ENCODE measurements around the gene ADAMTS7.
"Not testable (repeated sequence)": the region's sequence is repeated elsewhere in the genome, so short reads cannot be mapped to it uniquely, and the experiment has no call there.

The ADAMTS7 gene

GRCh38 chr15:78726870-78727551 is 84.3 kb downstream of the ADAMTS7 start:
- ATAC-seq (replicated peaks; ENCODE audit: extremely low read depth, poor library complexity, severe bottlenecking) (no peak), DNase-seq (ENCODE audit: low spot score in 2 of 2) (no peak)
- H3K27ac Mint-ChIP-seq (ENCODE audit: low read depth), result no peak overlapping the region

DNA sequence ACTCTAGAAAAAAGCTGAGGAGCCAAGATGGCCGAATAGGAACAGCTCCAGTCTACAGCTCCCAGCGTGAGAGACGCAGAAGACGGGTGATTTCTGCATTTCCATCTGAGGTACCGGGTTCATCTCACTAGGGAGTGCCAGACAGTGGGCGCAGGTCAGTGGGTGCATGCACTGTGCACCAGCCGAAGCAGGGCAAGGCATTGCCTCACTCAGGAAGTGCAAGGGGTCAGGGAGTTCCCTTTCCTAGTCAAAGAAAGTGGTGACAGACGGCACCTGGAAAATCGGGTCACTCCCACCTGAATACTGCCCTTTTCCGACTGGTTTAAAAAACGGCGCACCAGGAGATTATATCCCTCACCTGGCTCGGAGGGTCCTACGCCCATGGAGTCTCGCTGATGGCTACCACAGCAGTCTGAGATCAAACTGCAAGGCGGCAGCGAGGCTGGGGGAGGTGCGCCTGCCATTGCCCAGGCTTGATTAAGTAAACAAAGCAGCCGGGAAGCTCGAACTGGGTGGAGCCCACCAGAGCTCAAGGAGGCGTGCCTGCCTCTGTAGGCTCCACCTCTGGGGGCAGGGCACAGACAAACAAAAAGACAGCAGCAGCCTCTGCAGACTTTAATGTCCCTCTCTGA is 91.3 kb downstream of the ADAMTS7 start:
- H3K27ac Mint-ChIP-seq (ENCODE audit: low read depth); H3K9me3 Mint-ChIP-seq; H3K4me1 Mint-ChIP-seq; ATAC-seq (replicated peaks; ENCODE audit: extremely low read depth, poor library complexity, severe bottlenecking); H3K4me3 Mint-ChIP-seq; DNase-seq (ENCODE audit: low spot score in 2 of 2); H3K36me3 Mint-ChIP-seq (ENCODE audit: insufficient read depth): not testable (repeated sequence)
- H3K27me3 Mint-ChIP-seq, result peaks cover 37% of the 10 kb centered on the region

More at GRCh38 chr15:78726870-78727551, 84.3 kb downstream of the ADAMTS7 start:
- no peak overlapping the region for H3K4me3 Mint-ChIP-seq
- no peaks in the 10 kb centered on the region for H3K9me3 Mint-ChIP-seq
- peaks cover 17% of the 10 kb centered on the region for H3K27me3 Mint-ChIP-seq
- H3K36me3 Mint-ChIP-seq (ENCODE audit: insufficient read depth), result no peaks in the 10 kb centered on the region
- no peaks in the 10 kb centered on the region for H3K4me1 Mint-ChIP-seq

GRCh38 chr15:78718837-78719236 is 92.4 kb downstream of the ADAMTS7 start:
- DNase-seq (ENCODE audit: low spot score in 2 of 2) (no peak), ATAC-seq (replicated peaks; ENCODE audit: extremely low read depth, poor library complexity, severe bottlenecking) (no peak)
- H3K27ac Mint-ChIP-seq (ENCODE audit: low read depth), result no peak overlapping the region
- H3K4me3 Mint-ChIP-seq, result no peak overlapping the region
- peaks cover 44% of the 10 kb centered on the region for H3K27me3 Mint-ChIP-seq
- H3K9me3 Mint-ChIP-seq, result peaks cover 5% of the 10 kb centered on the region
- no peaks in the 10 kb centered on the region for H3K4me1 Mint-ChIP-seq
- no peaks in the 10 kb centered on the region for H3K36me3 Mint-ChIP-seq (ENCODE audit: insufficient read depth)

- peaks cover 5% of the 10 kb centered on the region for H3K9me3 Mint-ChIP-seq
- no peak overlapping the region for H3K4me3 Mint-ChIP-seq
- DNase-seq (ENCODE audit: low spot score in 2 of 2) (no peak), ATAC-seq (replicated peaks; ENCODE audit: extremely low read depth, poor library complexity, severe bottlenecking) (no peak)
- H3K36me3 Mint-ChIP-seq (ENCODE audit: insufficient read depth), result no peaks in the 10 kb centered on the region
- H3K27ac Mint-ChIP-seq (ENCODE audit: low read depth), result no peak overlapping the region
- no peaks in the 10 kb centered on the region for H3K4me1 Mint-ChIP-seq
- peaks cover 46% of the 10 kb centered on the region for H3K27me3 Mint-ChIP-seq
These were observed 93.2 kb downstream of the ADAMTS7 start for GRCh38 chr15:78717956-78718656.

DNA sequence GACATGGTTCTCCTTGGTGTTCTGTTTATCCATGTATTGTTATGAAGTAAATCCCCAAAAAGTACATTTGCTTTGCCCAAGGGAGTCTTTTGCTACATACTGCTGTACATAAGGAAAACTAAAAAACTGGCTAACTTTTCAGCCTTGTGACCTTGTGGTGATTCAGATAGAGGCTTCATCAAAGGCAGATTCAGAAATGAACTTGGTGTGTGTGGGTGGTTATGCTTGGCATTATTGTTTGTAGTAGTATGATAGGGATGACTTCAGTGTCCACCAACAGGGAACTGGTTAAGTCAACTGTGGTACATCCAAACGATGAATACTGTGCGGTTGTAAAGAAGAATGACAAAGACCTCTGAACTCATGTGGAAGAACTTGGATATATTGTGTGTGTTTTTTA is 94.6 kb downstream of the ADAMTS7 start:
- DNase-seq (ENCODE audit: low spot score in 2 of 2) (no peak), ATAC-seq (replicated peaks; ENCODE audit: extremely low read depth, poor library complexity, severe bottlenecking) (no peak)
- Mint-ChIP-seq H3K27ac (ENCODE audit: low read depth) (no peak overlapping the region), H3K9me3 (peaks cover 5% of the 10 kb centered on the region), H3K36me3 (ENCODE audit: insufficient read depth) (no peaks in the 10 kb centered on the region), H3K4me1 (no peaks in the 10 kb centered on the region), H3K4me3 (no peak overlapping the region), H3K27me3 (peaks cover 46% of the 10 kb centered on the region)

DNA sequence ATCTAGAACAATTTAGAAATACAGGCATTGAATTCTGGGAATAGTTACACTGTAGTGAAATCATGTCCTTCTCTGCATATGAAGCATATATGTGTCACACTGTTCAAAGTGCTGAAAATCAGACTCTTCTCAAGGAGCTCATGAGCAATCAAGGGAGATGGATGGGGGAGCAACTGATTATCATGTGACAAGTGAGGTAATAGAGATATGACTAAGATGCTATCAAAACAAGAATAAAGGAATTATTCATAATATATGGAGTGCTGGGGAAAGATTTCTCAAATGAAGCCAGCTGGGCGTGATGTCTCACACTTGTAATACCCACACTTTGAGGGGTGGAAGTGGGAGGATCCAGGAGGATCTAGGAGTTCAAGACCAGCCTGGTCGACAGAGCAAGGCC is 95.3 kb downstream of the ADAMTS7 start:
- Mint-ChIP-seq H3K4me1 (no peaks in the 10 kb centered on the region), H3K27ac (ENCODE audit: low read depth) (no peak overlapping the region), H3K36me3 (ENCODE audit: insufficient read depth) (no peaks in the 10 kb centered on the region), H3K9me3 (peaks cover 5% of the 10 kb centered on the region), H3K27me3 (peaks cover 46% of the 10 kb centered on the region), H3K4me3 (no peak overlapping the region)
- DNase-seq (ENCODE audit: low spot score in 2 of 2), result no peak
- no peak for ATAC-seq (replicated peaks; ENCODE audit: extremely low read depth, poor library complexity, severe bottlenecking)

- H3K27ac Mint-ChIP-seq (ENCODE audit: low read depth), result no peak overlapping the region
- H3K4me1 Mint-ChIP-seq, result no peaks in the 10 kb centered on the region
- H3K4me3 Mint-ChIP-seq, result no peak overlapping the region
- no peaks in the 10 kb centered on the region for H3K36me3 Mint-ChIP-seq (ENCODE audit: insufficient read depth)
- no peak for ATAC-seq (replicated peaks; ENCODE audit: extremely low read depth, poor library complexity, severe bottlenecking)
- DNase-seq (ENCODE audit: low spot score in 2 of 2), result no peak
- H3K9me3 Mint-ChIP-seq, result peaks cover 5% of the 10 kb centered on the region
- peaks cover 46% of the 10 kb centered on the region for H3K27me3 Mint-ChIP-seq
These were observed 95.8 kb downstream of the ADAMTS7 start for GRCh38 chr15:78715434-78715833.

GRCh38 chr15:78714890-78715289 is 96.4 kb downstream of the ADAMTS7 start:
- peaks cover 43% of the 10 kb centered on the region for H3K27me3 Mint-ChIP-seq
- DNase-seq (ENCODE audit: low spot score in 2 of 2), result no peak
- no peak overlapping the region for H3K4me3 Mint-ChIP-seq
- H3K27ac Mint-ChIP-seq (ENCODE audit: low read depth), result no peak overlapping the region
- H3K9me3 Mint-ChIP-seq, result peaks cover 5% of the 10 kb centered on the region
- no peaks in the 10 kb centered on the region for H3K36me3 Mint-ChIP-seq (ENCODE audit: insufficient read depth)
- ATAC-seq (replicated peaks; ENCODE audit: extremely low read depth, poor library complexity, severe bottlenecking), result no peak
- H3K4me1 Mint-ChIP-seq, result no peaks in the 10 kb centered on the region

- Mint-ChIP-seq H3K4me3 (no peak overlapping the region), H3K27me3 (peaks cover 39% of the 10 kb centered on the region), H3K36me3 (ENCODE audit: insufficient read depth) (no peaks in the 10 kb centered on the region), H3K4me1 (peaks cover 7% of the 10 kb centered on the region), H3K27ac (ENCODE audit: low read depth) (no peak overlapping the region), H3K9me3 (peaks cover 5% of the 10 kb centered on the region)
- DNase-seq (ENCODE audit: low spot score in 2 of 2) (no peak), ATAC-seq (replicated peaks; ENCODE audit: extremely low read depth, poor library complexity, severe bottlenecking) (no peak)
These were observed 98.3 kb downstream of the ADAMTS7 start for GRCh38 chr15:78712797-78713515.

DNA sequence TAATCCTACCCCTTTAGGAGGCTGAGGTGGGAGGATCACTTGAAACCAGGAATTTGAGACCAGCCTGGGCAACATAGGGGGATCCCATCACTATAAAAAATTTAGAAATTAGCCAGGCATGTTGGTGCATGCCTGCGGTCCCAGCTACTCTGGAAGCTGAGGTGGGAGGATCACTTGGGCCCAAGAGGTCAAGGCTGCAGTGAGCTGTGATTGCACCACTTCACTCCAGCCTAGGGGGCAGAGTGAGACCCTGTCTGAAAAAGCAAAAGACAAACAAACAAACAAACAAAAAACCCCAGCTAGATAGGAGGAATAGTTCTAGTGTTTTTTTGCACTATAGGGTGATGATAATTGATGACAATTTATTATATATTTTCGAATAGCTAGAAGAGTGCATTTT is 99.6 kb downstream of the ADAMTS7 start:
- Mint-ChIP-seq H3K36me3 (ENCODE audit: insufficient read depth) (no peaks in the 10 kb centered on the region), H3K9me3 (peaks cover 5% of the 10 kb centered on the region)

DNA sequence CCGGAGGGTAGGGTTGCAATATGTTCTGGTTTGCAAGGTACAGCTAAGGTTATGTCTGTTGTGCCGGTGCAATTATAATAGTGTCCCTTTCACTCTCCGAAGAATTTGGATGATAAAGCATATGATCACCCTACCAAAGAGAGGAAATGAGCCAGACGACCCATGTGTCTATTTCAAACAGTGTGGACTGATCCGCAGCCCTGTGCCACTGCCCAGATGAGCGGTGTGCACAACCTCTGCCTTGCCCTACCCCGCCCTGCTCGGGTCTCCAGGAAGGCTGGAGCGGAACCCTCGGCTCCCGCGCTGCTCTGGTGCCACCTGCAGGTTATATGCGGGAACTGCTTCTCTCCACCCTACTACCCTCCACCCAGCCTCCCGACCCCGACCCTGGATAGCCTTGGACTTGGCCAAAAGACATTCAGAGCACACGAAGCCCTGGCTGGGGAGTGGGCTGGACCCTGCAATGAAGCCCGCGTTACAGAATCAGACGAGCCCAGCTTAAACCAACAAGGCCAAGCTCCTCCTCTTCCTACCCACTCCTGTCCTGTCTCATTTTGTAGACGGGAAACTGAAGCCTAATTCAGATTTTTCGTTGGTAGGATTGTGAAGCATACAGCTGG is 101.9 kb downstream of the ADAMTS7 start:
- Mint-ChIP-seq H3K4me1 (peaks cover 7% of the 10 kb centered on the region), H3K36me3 (ENCODE audit: insufficient read depth) (no peaks in the 10 kb centered on the region), H3K4me3 (no peak overlapping the region), H3K9me3 (peaks cover 2% of the 10 kb centered on the region), H3K27ac (ENCODE audit: low read depth) (no peak overlapping the region), H3K27me3 (peaks cover 52% of the 10 kb centered on the region)
- DNase-seq (ENCODE audit: low spot score in 2 of 2) (peak; percentile 32 to 54), ATAC-seq (replicated peaks; ENCODE audit: extremely low read depth, poor library complexity, severe bottlenecking) (peak; percentile 79)

More for the DNA sequence above, 99.6 kb downstream of the ADAMTS7 start:
- ATAC-seq (replicated peaks; ENCODE audit: extremely low read depth, poor library complexity, severe bottlenecking) (no peak), DNase-seq (ENCODE audit: low spot score in 2 of 2) (no peak)
- Mint-ChIP-seq H3K4me1 (peaks cover 7% of the 10 kb centered on the region), H3K4me3 (no peak overlapping the region), H3K27me3 (peaks cover 40% of the 10 kb centered on the region), H3K27ac (ENCODE audit: low read depth) (no peak overlapping the region)
